ENCODE data around the gene RYR1.
"Not testable (repeated sequence)": the region's sequence is repeated elsewhere in the genome, so short reads cannot be mapped to it uniquely, and the experiment has no call there.

RYR1 gene

GRCh38 chr19:38401148-38401547, 32.3 kb upstream of the RYR1 start:
- FAIRE-seq, result no peak

GRCh38 chr19:38402623-38402966, 30.9 kb upstream of the RYR1 start:
- FAIRE-seq, result no peak

DNA sequence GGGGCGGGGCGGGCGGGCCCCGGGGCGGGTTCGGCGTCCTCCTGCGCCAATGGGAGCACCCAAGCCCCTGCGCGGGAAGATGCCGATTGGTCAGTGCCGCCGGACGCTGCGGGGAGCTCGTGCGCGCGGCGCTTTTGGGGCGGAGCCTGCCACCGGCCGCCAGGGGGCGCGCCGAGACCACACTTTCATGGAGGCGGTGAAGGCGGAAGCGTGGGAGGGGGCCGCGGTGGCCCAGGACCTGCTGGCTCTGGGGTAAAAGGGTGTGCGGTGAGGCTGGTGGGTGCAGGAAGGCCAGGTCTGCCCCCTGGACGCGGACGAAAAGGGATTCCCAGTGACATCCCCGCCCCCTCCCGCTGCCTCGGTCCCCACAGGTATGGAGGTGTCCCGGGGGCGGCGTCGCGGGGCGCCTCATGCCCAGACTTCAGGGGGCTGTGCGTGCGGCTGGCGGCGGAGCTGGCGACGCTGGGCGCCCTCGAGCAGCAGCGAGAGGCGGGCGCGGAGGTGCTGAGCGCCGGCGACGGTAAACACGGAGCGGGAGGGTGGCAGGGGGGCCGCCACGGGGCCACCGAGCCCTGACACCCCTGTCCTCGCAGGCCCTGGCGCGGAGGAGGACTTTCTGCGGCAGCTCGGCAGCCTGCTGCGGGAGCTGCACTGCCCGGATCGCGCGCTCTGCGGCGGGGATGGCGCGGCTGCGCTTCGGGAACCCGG, 30.4 kb upstream of the RYR1 start, which contains the start of gene FAM98C:
FAM98C (plus strand) TSS at position 127 of the 708 bp plus-strand sequence; CDS start at position 188, 61 bp downstream.
- no peak for FAIRE-seq

DNA sequence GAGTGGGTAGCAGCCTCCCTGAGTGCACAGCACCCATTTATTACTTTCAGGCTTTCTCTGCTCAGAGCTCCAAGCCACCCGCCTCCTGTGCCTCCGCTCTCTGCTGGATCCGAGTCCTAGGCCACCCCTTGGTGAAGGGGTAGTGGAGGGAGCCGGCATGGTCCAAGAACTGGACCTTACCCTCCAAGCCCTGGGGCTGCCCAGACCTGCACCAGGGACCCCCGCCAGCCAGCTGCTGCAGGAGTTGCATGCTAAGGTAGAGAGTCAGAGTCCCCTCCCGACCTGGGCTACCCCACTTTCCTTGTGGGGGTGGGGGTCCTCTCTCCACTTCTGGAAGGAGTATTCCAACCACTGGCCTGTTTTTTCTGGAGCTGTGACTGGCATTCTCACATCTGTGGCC, 28.6 kb upstream of the RYR1 start:
- FAIRE-seq, result no peak

DNA sequence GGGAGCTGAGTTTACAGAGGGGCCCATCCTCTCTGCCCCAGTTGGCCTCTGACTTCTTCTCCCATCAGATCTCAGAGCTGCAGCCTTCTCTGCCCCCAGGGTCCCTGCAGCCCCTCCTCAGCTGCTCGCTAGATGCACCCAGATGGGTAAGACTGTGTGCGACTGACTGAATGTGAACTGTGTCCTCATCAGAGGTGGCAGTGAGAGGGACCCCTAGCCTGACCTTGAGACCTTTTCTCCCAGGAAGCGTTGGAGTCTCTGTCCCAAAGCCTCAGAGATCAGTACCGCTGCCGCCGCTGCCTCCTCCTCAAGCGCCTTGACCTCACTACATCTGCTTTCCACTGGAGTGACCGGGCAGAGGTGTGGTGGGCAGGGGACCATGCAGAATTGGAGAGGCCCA, 28.2 kb upstream of the RYR1 start:
- no peak for FAIRE-seq

- no peak for FAIRE-seq
These were observed 23.8 kb upstream of the RYR1 start for GRCh38 chr19:38409631-38410133.

- FAIRE-seq, result not testable (repeated sequence)
These were observed 23.1 kb upstream of the RYR1 start for GRCh38 chr19:38410407-38410806.

DNA sequence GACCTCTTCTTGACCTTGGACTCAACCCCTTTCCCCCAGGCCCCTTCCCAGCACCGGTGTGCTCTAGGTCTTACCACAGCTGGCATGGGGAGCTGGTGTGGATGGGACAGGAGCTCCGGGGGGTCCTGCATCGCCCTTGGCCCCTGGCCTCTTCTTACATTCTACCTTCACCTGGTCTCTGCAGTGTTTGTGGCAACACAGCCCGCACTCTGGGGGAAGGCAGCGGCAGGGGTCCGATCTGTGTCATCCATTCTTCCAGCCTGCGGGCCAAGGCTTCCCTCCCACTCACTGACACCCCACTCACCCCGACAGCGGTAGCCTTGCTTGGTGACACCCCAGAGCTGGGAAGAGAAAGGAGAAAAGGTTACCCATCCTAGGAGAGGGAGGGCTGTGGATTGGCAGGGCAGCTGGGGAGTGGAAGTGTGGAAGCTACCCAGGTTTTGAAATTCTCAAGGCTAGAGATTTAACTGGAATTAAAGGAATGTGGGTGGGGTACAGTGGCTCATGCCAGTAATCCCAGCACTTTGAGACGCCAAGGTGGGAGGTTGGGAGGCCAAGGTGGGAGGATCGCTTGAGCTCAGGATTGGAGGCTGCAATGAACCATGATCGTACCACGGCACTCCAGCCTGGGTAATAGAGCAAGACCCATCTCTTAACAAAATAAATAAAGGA, 22.3 kb upstream of the RYR1 start:
- no peak for FAIRE-seq

DNA sequence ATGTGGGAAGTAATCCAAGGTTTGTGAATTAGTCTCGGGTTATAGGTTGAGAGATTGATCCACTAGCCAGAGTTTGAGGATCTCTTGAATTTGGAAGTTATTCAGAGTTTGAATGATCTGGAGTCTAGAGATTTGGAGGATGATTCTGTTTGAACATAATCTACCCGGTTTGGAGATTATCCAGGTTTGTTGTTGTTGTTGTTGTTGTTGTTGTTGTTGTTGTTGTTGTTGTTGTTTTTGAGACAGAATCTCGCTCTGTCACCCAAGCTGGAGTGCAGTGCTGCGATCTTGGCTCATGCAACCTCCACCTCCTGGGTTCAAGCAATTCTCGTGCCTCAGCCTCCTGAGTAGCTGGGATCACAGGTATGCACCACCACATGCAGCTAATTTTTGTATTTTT, 21.6 kb upstream of the RYR1 start:
- not testable (repeated sequence) for FAIRE-seq

DNA sequence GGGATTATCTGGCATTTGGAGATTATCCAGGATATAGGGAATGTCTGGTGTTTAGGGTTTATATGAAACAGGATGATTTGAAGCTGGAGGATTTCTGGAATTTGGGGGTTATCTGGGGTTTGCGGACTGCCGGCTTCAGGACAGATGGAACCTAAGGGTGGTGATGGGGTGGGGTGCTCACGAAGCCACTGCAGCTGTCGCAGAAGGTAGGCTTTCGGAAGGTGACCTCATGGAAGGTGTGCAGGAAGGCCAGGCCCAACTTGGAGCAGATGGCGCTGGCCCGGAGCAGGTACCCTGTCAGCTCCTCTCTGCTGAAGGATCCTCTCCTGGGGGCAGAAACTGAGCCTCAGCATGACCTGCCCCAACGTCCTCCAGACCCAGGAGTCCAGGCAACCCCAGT, 21.0 kb upstream of the RYR1 start:
- no peak for FAIRE-seq

DNA sequence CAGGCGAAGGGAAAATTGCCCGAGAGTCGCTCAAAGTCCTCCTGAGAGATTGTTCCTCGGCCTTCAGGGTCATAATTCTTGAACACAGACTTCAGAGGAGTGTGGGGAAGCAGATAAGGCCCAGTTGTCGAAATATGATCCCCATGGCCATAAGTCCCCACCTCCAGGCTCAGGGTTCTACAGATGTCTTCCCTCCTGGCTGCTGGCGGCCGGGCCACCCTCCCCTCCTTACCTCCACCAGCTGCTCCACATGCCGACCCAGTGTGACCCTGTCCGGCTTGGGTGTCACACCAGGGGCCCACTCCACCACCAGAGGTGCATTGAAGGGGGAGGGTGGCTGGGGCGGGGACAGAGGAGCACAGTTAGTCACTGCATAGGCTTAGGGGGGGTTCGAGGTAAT, 20.5 kb upstream of the RYR1 start:
- no peak for FAIRE-seq

DNA sequence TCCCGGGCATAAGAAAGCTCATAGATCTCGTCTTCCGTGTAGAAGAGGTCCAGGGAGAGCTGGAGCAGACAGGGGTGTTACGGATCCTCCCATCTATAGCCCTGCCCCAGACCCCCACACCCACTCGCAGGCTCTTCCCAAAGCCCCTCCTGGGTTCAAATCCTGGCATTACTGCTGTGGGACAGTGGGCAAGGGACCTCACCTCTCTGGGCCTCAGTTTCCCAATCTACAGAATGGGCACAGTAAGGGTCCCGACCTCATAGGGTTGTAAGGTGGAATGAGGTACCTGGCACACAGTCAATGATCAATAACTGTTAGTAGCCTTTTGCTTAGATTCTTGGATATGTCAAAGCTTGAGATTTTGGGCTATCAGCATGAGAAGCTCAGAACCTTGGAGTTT, 20.1 kb upstream of the RYR1 start:
- no peak for FAIRE-seq

GRCh38 chr19:38417146-38417543, 16.3 kb upstream of the RYR1 start:
- FAIRE-seq, result no peak

- FAIRE-seq, result no peak
These were observed 15.7 kb upstream of the RYR1 start for GRCh38 chr19:38417544-38418506.

- FAIRE-seq, result no peak
These were observed 12.6 kb upstream of the RYR1 start for GRCh38 chr19:38420935-38421334.

DNA sequence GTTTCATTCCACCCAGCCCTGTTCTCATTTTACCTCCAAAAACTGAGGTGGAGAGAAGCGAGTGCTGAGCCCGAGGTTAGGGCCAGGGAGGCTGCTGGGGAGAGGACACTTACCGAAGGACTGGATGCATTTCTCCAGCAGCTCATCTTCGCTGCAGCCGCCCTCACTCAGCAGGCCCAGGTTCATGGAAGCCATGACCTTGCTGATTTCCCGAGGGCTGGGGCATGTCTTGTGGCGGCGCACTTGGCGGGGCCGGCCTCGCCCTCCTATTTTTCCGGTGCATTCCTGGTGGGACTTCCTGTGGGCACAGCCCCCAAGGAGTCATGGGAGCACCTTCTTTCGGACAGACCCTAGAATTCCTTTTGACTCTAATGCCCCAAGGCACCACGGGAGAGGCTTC, 11.6 kb upstream of the RYR1 start:
- no peak for FAIRE-seq

GRCh38 chr19:38422438-38422837, 11.1 kb upstream of the RYR1 start:
- FAIRE-seq, result no peak

- no peak for FAIRE-seq
These were observed 9.2 kb upstream of the RYR1 start for GRCh38 chr19:38424272-38424671.

GRCh38 chr19:38425222-38425809, 8.2 kb upstream of the RYR1 start:
- FAIRE-seq, result no peak

DNA sequence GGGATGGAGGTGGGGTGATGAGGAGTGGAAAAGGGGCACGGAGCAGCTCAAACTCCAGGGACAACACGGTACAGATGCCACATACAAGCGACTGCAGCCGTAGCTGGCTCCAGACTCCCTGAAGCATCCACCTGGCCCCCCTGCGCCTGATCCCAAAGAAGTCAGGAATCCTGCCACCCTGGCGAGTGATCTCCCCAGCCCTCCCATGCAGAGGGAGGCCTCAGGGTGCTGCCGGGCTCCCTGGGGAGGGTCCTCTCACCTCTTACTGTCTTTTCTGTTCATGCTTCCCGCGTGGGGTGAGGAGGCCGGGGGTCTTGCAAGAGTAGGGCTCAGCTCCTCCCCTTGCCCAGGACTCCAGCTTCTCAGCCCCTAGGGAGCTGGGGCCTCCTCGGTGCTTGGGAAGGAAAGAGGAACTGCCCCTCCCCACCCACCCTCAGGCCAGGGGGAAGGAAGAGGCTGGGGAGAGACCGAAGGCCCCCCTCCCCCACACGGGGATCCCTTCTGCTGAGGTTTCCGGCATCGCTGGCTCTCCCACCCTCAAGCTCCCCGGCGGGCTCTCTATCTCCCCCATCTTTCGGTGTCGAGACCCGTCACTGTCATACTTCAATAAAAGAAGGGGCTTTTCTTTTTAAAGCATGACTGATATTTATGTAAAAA, 7.6 kb upstream of the RYR1 start, which contains the start of gene RASGRP4:
RASGRP4 (minus strand) TSS at position 410 of the 657 bp plus-strand sequence; CDS start at position 282, 128 bp downstream.
- FAIRE-seq, result no peak

- FAIRE-seq, result not testable (repeated sequence)
These were observed 6.3 kb upstream of the RYR1 start for GRCh38 chr19:38427035-38427677.
